Calu3 (cell line): Measurements from ENCODE around the gene RSRC1. TPM values are rescaled to one million over a fixed set of nuclear protein-coding genes. Genes with fewer than 3 reads are reported as not detected.

Source experiments
- BruUV-seq: library from RNA; stranded (reverse); fragments of 400-500 nt; replicated peaks from 2 replicates; lab custom pipeline; 2021; lab: Mats Ljungman, UMichigan
- CTCF ChIA-PET: fragments of 300-600 bp; sonication (Branson Sonifier 250); formaldehyde crosslinking; loops from one replicate; lab custom pipeline; 2022; ENCODE audit warnings: antibody characterized with exemption; lab: Charles Lee
- DNase-seq: peaks from one replicate; pipeline ENCODE4 v3.0.0; 2022
- H3K27ac Mint-ChIP-seq: one replicate; pipeline ENCODE4 v1.8.0; 2022; ENCODE audit warnings: mixed read lengths; ENCODE audit not compliant: unreplicated experiment
- H3K27me3 Mint-ChIP-seq: one replicate; pipeline ENCODE4 v1.8.0; 2022; ENCODE audit warnings: mixed read lengths; ENCODE audit not compliant: unreplicated experiment
- H3K36me3 Mint-ChIP-seq: one replicate; pipeline ENCODE4 v1.8.0; 2022; ENCODE audit warnings: mild to moderate bottlenecking, moderate library complexity, mixed read lengths; ENCODE audit not compliant: insufficient read depth, unreplicated experiment
- H3K4me1 Mint-ChIP-seq: one replicate; pipeline ENCODE4 v1.8.0; 2022; ENCODE audit warnings: mild to moderate bottlenecking, low read depth, mixed read lengths; ENCODE audit not compliant: unreplicated experiment
- H3K4me3 Mint-ChIP-seq: one replicate; pipeline ENCODE4 v1.8.0; 2022; ENCODE audit warnings: mild to moderate bottlenecking, low read depth, moderate library complexity, mixed read lengths; ENCODE audit not compliant: unreplicated experiment
- H3K9me3 Mint-ChIP-seq: one replicate; pipeline ENCODE4 v1.8.0; 2022; ENCODE audit warnings: low read depth, mixed read lengths; ENCODE audit not compliant: unreplicated experiment
- CTCF ChIP-seq: fragments of 200-600 bp; IDR thresholded peaks from one replicate; pipeline ENCODE4 v1.8.0; 2022; ENCODE audit warnings: antibody characterized with exemption; ENCODE audit not compliant: unreplicated experiment
- intact Hi-C: fragments of 100-400 bp; cut with micrococcal nuclease; formaldehyde crosslinking; loops from one replicate; pipeline ENCODE4 v1.10.0; 2022; ENCODE audit not compliant: unreplicated experiment
- total RNA-seq: library from RNA; stranded (reverse); gene quantifications from 2 replicates; pipeline ENCODE4 v1.2.3, GENCODE V29; 2022

The RSRC1 gene
- total RNA-seq, 1 experiment from 2014 or later, result 81.3 TPM

DNA sequence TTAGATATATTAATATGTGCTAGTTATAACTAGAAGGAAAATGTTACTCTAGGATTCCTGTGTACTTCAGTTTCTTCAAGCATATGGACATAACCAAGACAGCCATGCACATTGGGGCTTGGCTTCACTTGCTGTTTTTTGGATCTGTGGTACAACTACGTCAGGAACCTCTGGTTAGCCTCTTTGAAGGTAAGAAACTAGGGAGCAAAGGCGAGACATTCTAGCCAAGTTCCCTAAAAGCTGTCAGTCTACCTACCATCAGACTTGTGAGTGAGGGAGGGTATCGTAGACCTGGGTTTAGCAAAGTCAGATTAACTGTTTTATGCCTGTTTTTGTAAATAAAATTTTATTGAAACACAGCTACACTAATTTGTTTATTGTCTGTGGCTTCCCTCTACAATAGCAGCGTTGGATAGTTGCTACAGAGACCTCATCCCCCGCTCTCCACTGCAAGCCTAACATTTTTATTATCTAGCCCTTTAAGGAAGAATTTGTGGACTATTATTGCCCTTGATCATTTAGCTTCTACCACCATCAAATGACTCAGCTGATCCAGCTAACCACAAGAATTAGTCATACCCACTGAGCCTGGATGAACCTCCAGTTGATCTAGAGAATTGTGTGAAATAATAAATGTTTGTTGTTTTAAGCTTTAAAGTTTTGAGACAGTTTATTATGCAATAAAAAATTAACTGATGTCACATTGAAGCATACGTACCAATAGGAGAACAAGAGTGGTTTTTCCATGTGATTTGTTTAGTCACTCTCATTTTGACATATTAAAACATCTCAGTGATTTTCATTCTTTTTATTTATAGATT is 58.1 kb downstream of the RSRC1 start:
- peak overlapping the region; percentile 50 for H3K27ac Mint-ChIP-seq
- intact Hi-C loops, result no loop called here
- no TSS peak for BruUV-seq
- H3K9me3 Mint-ChIP-seq, result no peaks in the 10 kb centered on the region
- TF ChIP-seq CTCF, result no peak
- peaks cover 38% of the 10 kb centered on the region for H3K4me1 Mint-ChIP-seq
- H3K27me3 Mint-ChIP-seq, result no peaks in the 10 kb centered on the region
- CTCF ChIA-PET, result interaction anchor here (0.8 to 1.0 kb wide), 6 partner anchors 11 to 267 kb away, joined by 3 to 11 read pairs (median 4); partner anchors contain the start of gene RSRC1
- no peak overlapping the region for H3K4me3 Mint-ChIP-seq
- H3K36me3 Mint-ChIP-seq, result peaks cover 8% of the 10 kb centered on the region
- peak; percentile 69 for DNase-seq

GRCh38 chr3:158169091-158169491 is 59.2 kb downstream of the RSRC1 start:
- no peaks in the 10 kb centered on the region for H3K27me3 Mint-ChIP-seq
- no peak for TF ChIP-seq CTCF
- H3K4me3 Mint-ChIP-seq, result peak overlapping the region; percentile 4
- intact Hi-C loops, result no loop called here
- CTCF ChIA-PET, result no interaction called here
- no peak for DNase-seq
- H3K27ac Mint-ChIP-seq, result peak overlapping the region; percentile 40
- no TSS peak for BruUV-seq
- H3K4me1 Mint-ChIP-seq, result peaks cover 38% of the 10 kb centered on the region
- no peaks in the 10 kb centered on the region for H3K9me3 Mint-ChIP-seq
- H3K36me3 Mint-ChIP-seq, result peaks cover 8% of the 10 kb centered on the region

- CTCF ChIA-PET, result no interaction called here
- H3K27ac Mint-ChIP-seq, result no peak overlapping the region
- no peaks in the 10 kb centered on the region for H3K9me3 Mint-ChIP-seq
- BruUV-seq, result no TSS peak
- H3K4me3 Mint-ChIP-seq, result no peak overlapping the region
- intact Hi-C loops, result no loop called here
- no peaks in the 10 kb centered on the region for H3K4me1 Mint-ChIP-seq
- no peaks in the 10 kb centered on the region for H3K36me3 Mint-ChIP-seq
- no peaks in the 10 kb centered on the region for H3K27me3 Mint-ChIP-seq
- no peak for TF ChIP-seq CTCF
- no peak for DNase-seq
Observed at GRCh38 chr3:158181096-158181495, 71.2 kb downstream of the RSRC1 start.

- Mint-ChIP-seq H3K4me1 (no peaks in the 10 kb centered on the region), H3K27ac (no peak overlapping the region), H3K36me3 (no peaks in the 10 kb centered on the region), H3K27me3 (no peaks in the 10 kb centered on the region), H3K4me3 (no peak overlapping the region), H3K9me3 (no peaks in the 10 kb centered on the region)
- BruUV-seq, result no TSS peak
- no peak for DNase-seq
- intact Hi-C loops, result no loop called here
- CTCF ChIA-PET, result no interaction called here
- TF ChIP-seq CTCF, result no peak
Observed at GRCh38 chr3:158185711-158186110, 75.8 kb downstream of the RSRC1 start.
